Lung (tissue), 4 donors: ENCODE data around the gene RARRES2. TPM values are rescaled to one million over a fixed set of nuclear protein-coding genes. Genes with fewer than 3 reads are reported as not detected.

Experiments
- polyA plus RNA-seq, 2 donors: library from polyadenylated mRNA; stranded (reverse); fragments of 200-250 nt; gene quantifications; one replicate each; pipeline ENCODE4 v1.2.1, GENCODE V29; 2013
- total RNA-seq, 2 donors: library from RNA; depleted of rRNA in 1 of 2; stranded (reverse); fragments of >200 nt in 1 of 2; gene quantifications; one replicate each; pipeline ENCODE4 v1.2.1, GENCODE V29; 2014 to 2021
- donor health status: Bipolar disorder and iron deficiency.
- donor health status: healthy.
- donor health status: DM: yes; HTN: yes; CAD: no.

RARRES2 gene
- total and polyA plus RNA-seq, 4 donors: 123 to 212 (median 163) TPM

Other genes with a start within 250 kb of the RARRES2 start
- 10 to 100 TPM in 1 of 2 donors, 1 to 10 TPM in 1; 9.4 to 18.8 TPM for gene LRRC61, start 18.3 kb downstream of the RARRES2 start, total RNA-seq
- gene LRRC61, start 18.3 kb downstream of the RARRES2 start, polyA plus RNA-seq: 10 to 100 TPM in 1 of 2 donors, 1 to 10 TPM in 1; 7.1 to 16.6 TPM
- 10 to 100 TPM; 13.0 to 34.2 TPM for gene ACTR3C, start 18.1 kb downstream of the RARRES2 start, total RNA-seq
- 1 to 10 TPM; 6.8 to 8.1 TPM for gene ACTR3C, start 18.1 kb downstream of the RARRES2 start, polyA plus RNA-seq
- 100 to 1,000 TPM in 1 of 2 donors, 10 to 100 TPM in 1; 50.3 to 135 TPM for gene REPIN1, start 27.2 kb upstream of the RARRES2 start, total RNA-seq
- gene REPIN1, start 27.2 kb upstream of the RARRES2 start, polyA plus RNA-seq: 10 to 100 TPM; 38.4 to 73.8 TPM
- gene ZNF775, start 37.7 kb upstream of the RARRES2 start, total RNA-seq: 1 to 10 TPM; 4.4 to 5.4 TPM
- 1 to 10 TPM; 1.4 to 3.2 TPM for gene ZNF775, start 37.7 kb upstream of the RARRES2 start, polyA plus RNA-seq
- gene GIMAP8, start 109.0 kb upstream of the RARRES2 start, total RNA-seq: 10 to 100 TPM; 20.9 to 25.0 TPM
- gene GIMAP8, start 109.0 kb upstream of the RARRES2 start, polyA plus RNA-seq: 10 to 100 TPM; 14.4 to 23.0 TPM
- gene GIMAP7, start 173.2 kb upstream of the RARRES2 start, total RNA-seq: 10 to 100 TPM; 20.6 to 30.8 TPM
- gene GIMAP7, start 173.2 kb upstream of the RARRES2 start, polyA plus RNA-seq: 10 to 100 TPM; 39.8 to 54.7 TPM
- 10 to 100 TPM; 49.0 to 66.2 TPM for gene GIMAP4, start 225.8 kb upstream of the RARRES2 start, total RNA-seq
- 10 to 100 TPM; 26.2 to 48.3 TPM for gene GIMAP4, start 225.8 kb upstream of the RARRES2 start, polyA plus RNA-seq